Choroid plexus epithelial cell (primary cell): Measurements from ENCODE around the gene TPSD1.

Source experiments
- DNase-seq: peaks from one replicate; pipeline ENCODE4 v3.0.0-alpha.2; 2010; ENCODE audit warnings: low read depth
- H3K4me3 ChIP-seq: 2 replicates; pipeline ENCODE4 v1.5.1; 2011; ENCODE audit warnings: low read depth, mild to moderate bottlenecking, control low read depth, low read length, moderate library complexity
- TF ChIP-seq, protein P1 (sequence below): conservative IDR thresholded peaks from 2 replicates; pipeline ENCODE4 v1.5.1; 2011; ENCODE audit warnings: low read depth, mild to moderate bottlenecking, control low read depth, inconsistent platforms, low read length, moderate library complexity

TPSD1 gene

DNA sequence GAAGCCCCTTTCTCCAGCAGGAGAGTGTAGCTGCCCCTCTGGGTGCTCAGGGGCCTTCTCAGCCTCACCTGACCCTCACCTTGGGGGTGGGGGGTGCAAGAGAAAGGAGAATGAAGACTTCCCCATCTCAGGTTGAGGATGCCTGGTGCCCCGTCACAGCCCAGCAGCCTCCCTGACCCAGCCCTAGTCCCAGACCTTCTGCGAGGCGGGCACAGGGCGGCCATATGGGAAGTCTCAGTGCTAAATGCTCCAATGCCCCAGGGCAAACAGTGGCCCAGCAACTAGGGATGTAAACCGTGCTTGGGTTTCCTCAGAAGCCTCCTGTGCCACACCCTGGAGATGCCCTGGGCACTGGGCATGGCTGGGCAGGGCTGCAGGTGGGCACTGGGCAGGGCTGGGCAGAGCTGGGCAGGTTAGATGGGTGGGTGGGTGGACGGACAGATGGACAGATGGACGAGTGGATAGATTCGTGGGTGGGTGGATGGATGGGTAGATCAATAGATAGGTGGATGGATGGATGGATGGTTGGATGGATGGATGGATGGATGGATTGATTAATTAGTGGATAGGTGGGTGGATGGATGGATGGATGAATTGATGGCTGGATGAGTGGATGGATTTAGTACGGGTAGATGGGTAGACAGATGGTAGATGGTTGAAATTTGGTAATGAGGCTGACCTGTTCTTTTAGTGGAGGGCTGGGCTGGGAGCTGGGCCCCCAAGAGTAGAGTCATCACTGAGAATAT lies 16.8 kb downstream of the TPSD1 start:
- TF ChIP-seq, protein P1, sequence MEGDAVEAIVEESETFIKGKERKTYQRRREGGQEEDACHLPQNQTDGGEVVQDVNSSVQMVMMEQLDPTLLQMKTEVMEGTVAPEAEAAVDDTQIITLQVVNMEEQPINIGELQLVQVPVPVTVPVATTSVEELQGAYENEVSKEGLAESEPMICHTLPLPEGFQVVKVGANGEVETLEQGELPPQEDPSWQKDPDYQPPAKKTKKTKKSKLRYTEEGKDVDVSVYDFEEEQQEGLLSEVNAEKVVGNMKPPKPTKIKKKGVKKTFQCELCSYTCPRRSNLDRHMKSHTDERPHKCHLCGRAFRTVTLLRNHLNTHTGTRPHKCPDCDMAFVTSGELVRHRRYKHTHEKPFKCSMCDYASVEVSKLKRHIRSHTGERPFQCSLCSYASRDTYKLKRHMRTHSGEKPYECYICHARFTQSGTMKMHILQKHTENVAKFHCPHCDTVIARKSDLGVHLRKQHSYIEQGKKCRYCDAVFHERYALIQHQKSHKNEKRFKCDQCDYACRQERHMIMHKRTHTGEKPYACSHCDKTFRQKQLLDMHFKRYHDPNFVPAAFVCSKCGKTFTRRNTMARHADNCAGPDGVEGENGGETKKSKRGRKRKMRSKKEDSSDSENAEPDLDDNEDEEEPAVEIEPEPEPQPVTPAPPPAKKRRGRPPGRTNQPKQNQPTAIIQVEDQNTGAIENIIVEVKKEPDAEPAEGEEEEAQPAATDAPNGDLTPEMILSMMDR, result no peak
- no peak for DNase-seq
- H3K4me3 ChIP-seq, result no peak overlapping the region

DNA sequence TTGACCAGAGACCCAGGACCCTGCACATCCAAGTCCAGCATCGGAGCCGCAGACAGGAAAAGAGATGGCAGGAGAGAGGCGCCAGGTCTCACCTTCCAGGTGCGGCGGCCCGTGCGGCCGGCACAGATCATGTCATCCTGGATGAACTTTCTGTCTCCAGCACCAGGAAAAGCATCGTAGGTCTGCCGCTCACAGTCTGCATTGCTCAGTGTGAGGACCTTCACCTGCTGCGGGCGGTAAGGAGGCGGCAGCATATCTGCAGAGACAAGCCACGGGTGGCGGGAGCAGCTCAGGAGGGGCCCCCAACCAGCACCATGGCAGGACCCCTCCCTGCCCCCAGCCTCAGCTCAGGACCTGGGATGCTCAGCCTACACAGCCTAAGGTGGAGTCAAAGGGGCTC lies 17.9 kb downstream of the TPSD1 start:
- DNase-seq, result no peak
- H3K4me3 ChIP-seq, result no peak overlapping the region
- TF ChIP-seq, protein P1, result no peak

DNA sequence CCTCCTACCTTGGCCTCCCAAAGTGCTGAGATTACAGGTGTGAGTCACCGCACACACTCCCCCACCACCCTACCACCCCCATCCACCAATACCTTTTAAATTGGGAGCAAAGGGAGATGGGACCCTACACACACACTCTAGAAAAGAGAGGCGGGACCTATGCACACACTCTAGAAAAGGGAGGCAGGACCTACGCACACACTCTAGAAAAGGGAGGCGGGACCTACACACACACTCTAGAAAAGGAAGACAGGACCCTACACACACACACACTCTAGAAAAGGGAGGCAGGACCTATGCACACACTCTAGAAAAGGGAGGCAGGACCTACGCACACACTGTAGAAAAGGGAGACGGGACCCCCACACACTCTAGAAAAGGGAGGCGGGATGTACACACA lies 18.9 kb downstream of the TPSD1 start:
- TF ChIP-seq, protein P1, result no peak
- no peak for DNase-seq
- no peak overlapping the region for H3K4me3 ChIP-seq

DNA sequence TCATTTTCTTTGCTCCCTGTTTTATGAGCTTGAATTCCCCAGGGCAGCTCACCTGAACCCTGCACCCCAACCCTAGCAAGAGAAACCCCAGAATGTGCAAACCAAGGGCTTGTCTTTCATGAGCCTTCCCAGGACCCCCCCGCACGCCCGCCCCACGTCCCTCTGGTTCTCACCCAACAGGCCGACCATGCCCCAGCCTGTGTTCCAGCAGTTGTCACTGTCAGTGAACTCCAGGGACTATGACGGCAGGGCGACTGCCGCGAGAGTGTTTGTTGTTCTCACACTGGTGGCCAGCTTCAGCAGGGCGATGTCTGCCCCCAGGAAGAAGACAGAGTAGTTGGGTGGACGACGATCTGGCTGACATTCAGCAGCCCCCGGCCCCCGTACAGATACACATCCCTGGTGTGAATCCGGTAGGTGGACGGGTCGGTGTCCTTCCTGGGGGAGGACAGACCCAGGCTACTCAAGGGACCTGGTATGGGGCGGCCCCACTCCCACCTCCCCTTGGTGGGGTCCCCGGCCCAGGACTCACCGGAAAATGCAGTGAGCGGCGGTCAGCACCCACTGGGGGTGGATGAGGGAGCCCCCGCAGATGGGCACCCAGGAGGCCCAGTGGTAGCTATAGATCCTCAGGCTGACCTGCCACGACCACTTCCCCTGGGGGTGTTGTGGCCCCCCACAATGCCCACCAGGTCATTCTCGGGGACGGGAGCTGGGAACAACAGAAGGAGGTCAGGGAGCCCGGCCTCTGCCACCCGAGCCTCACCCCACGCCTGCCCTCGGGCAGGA lies 20.1 kb downstream of the TPSD1 start:
- no peak overlapping the region for H3K4me3 ChIP-seq
- DNase-seq, result no peak
- TF ChIP-seq, protein P1, result no peak

DNA sequence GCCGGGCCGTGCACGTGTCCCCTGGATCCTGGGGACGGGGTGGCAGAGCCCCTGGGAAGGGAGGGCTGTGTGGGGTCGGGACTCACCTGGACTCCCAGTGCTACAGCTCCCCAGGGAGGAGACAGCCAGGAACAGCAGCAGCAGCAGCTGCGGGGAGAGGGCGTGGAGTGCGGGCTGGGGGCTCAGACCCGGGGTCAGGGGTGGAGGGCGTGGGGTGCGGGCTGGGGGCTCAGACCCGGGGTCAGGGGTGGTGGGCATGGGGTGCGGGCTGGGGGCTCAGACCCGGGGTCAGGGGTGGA lies 20.7 kb downstream of the TPSD1 start:
- no peak overlapping the region for H3K4me3 ChIP-seq
- no peak for DNase-seq
- TF ChIP-seq, protein P1, result no peak

DNA sequence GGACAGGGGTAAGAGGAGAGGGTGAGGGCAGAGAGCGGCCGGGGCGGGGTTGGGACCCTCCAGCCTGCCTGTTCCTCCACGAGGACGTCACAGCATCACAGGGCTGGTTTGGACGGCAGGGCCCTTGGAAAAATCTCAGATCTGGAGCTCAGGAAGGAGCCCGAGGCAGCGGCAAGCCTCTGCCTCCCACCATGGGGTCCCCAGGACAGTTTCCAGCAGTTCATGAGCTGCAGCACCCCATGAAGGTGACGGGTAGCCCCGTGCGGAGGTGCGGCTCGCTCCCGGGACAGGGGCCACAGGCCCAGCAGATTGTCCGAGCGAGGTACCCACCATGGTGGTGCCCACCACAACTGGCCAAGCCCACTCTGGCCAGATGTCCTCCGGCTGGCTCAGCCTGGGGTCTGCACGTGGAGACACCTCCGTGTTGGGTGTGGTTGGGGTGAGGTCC lies 21.3 kb downstream of the TPSD1 start:
- no peak for DNase-seq
- H3K4me3 ChIP-seq, result no peak overlapping the region
- TF ChIP-seq, protein P1, result no peak
